Breast epithelium (tissue), 3 donors: Measurements from ENCODE around the gene GNAT3.

Source experiments
- CTCF ChIP-seq, 3 donors: fragments of 450-650 bp; IDR thresholded peaks; one replicate each; pipeline ENCODE4 v1.5.1; 2016 to 2017; ENCODE audit warnings: antibody characterized with exemption in 3 of 3, mild to moderate bottlenecking in 3 of 3, moderate library complexity in 3 of 3
- POLR2A ChIP-seq: fragments of 450-650 bp; IDR thresholded peaks from one replicate; pipeline ENCODE4 v1.6.1; 2016; ENCODE audit warnings: antibody characterized with exemption, mild to moderate bottlenecking, moderate library complexity
- POLR2AphosphoS5 ChIP-seq, 3 donors: sonication (generic); formaldehyde crosslinking; IDR thresholded peaks; one replicate each; pipeline ENCODE4 v1.6.1; 2017; ENCODE audit warnings: antibody characterized with exemption in 3 of 3

DNA sequence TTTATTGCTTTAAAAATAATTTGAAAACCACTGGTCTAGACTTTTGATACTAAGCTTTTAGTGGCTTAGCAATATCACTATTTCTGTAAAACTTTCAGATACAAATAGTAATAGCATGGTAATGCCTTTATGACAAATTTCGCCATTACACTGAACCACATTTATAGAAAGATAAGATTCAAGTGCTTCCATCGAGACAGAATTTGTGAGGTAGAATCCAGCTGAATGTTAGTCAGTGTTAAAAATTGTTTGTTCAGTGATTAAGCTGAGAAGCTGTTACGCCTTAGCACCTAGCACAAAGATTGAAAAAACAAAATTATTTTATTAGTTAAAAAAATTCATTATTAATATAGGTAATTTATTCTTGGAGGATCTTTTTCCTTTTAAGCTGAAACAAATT lies 36.5 kb downstream of the GNAT3 start:
- TF ChIP-seq CTCF (IDR thresholded peaks at IDR 0.05) (no peak), POLR2A (no peak), POLR2AphosphoS5 (IDR thresholded peaks at IDR 0.05) (no peak)
